Keratinocyte (primary cell): ENCODE results near the gene RP9. TPM values are rescaled to one million over a fixed set of nuclear protein-coding genes. Genes with fewer than 3 reads are reported as not detected.

ENCODE experiments used
- DNase-seq: peaks from one replicate; pipeline ENCODE4 v3.0.0-alpha.2; 2011; ENCODE audit warnings: low read depth, missing footprints, low spot score
- FAIRE-seq: peaks from 2 replicates; lab custom pipeline; 2011; peaks lifted over from hg19 to GRCh38; lab: Jason Lieb, UNC
- H2AFZ ChIP-seq: 2 replicates; pipeline ENCODE4 v1.6.0; 2012; ENCODE audit warnings: low read length, control low read depth, inconsistent platforms; ENCODE audit not compliant: control insufficient read depth
- H3K27ac ChIP-seq: 2 replicates; pipeline ENCODE4 v1.5.1; 2011; ENCODE audit warnings: low read length; ENCODE audit not compliant: control insufficient read depth, insufficient read depth
- H3K27me3 ChIP-seq: 3 replicates; pipeline ENCODE4 v1.6.0; 2011; ENCODE audit warnings: low read length; ENCODE audit not compliant: control insufficient read depth, insufficient read depth; ENCODE audit errors: extremely low read depth
- H3K36me3 ChIP-seq, 2 experiments: 2 replicates in 1 of 2; 3 replicates in 1 of 2; pipeline ENCODE4 v1.5.1; 2011; ENCODE audit warnings: low read length in 2 of 2, mild to moderate bottlenecking in 1 of 2; ENCODE audit not compliant: control insufficient read depth in 2 of 2, insufficient read depth in 2 of 2; ENCODE audit errors: extremely low read depth in 1 of 2
- H3K4me1 ChIP-seq: 3 replicates; pipeline ENCODE4 v1.5.1; 2011; ENCODE audit warnings: low read length; ENCODE audit not compliant: control insufficient read depth, insufficient read depth; ENCODE audit errors: extremely low read depth
- H3K4me2 ChIP-seq: 3 replicates; pipeline ENCODE4 v1.6.0; 2011; ENCODE audit warnings: low read depth, low read length; ENCODE audit not compliant: control insufficient read depth, insufficient read depth; ENCODE audit errors: extremely low read depth
- H3K4me3 ChIP-seq, 3 experiments: fragments of 200-600 bp in 1 of 3; sonication (generic) in 1 of 3; 2 replicates in 2 of 3; 3 replicates in 1 of 3; pipeline ENCODE4 v1.5.1; 2011 to 2016; ENCODE audit warnings: low read length in 3 of 3, mild to moderate bottlenecking in 3 of 3, control low read depth in 2 of 3, inconsistent platforms in 1 of 3, low read depth in 1 of 3, mixed read lengths in 1 of 3, mixed run types in 1 of 3, moderate library complexity in 1 of 3; ENCODE audit not compliant: control insufficient read depth in 2 of 3, insufficient read depth in 2 of 3; ENCODE audit errors: extremely low read depth in 1 of 3
- H3K79me2 ChIP-seq: 2 replicates; pipeline ENCODE4 v1.6.0; 2012; ENCODE audit warnings: low read length; ENCODE audit not compliant: control insufficient read depth, insufficient read depth
- H3K9ac ChIP-seq: 3 replicates; pipeline ENCODE4 v1.6.0; 2011; ENCODE audit warnings: low read length; ENCODE audit not compliant: control insufficient read depth, insufficient read depth; ENCODE audit errors: extremely low read depth
- H3K9me1 ChIP-seq: 3 replicates; pipeline ENCODE4 v1.6.0; 2011; ENCODE audit warnings: low read length; ENCODE audit not compliant: control insufficient read depth, insufficient read depth; ENCODE audit errors: extremely low read depth
- H3K9me3 ChIP-seq: 2 replicates; pipeline ENCODE4 v1.5.1; 2012; ENCODE audit warnings: low read depth, low read length; ENCODE audit not compliant: control insufficient read depth
- H4K20me1 ChIP-seq: 3 replicates; pipeline ENCODE4 v1.6.0; 2011; ENCODE audit warnings: low read length; ENCODE audit not compliant: control insufficient read depth, insufficient read depth; ENCODE audit errors: extremely low read depth
- EZH2 ChIP-seq: IDR thresholded peaks from one replicate; pipeline ENCODE4 v1.6.1; 2012; ENCODE audit warnings: inconsistent platforms, mild to moderate bottlenecking, low read length, moderate library complexity
- dilution Hi-C: fragments of 300-500 bp; cut with MboI; formaldehyde crosslinking; loops from one replicate; pipeline ENCODE4 v1.7.0; 2020; ENCODE audit warnings: low sequenced_read_pairs; ENCODE audit not compliant: extremely low pct_ligation_motif_present
- polyA minus RNA-seq, 3 experiments: library from RNA; depleted of rRNA, polyadenylated mRNA; stranded (reverse); fragments of >200 nt; gene quantifications; 1 replicate in 1 of 3; 2 replicates in 1 of 3; 3 replicates in 1 of 3; pipeline ENCODE4 v1.2.3, GENCODE V29; 2011
- polyA plus RNA-seq, 5 experiments: library from polyadenylated mRNA; depleted of rRNA in 3 of 5; stranded (reverse) in 3 of 5; stranded (forward) in 1 of 5; unstranded in 1 of 5; fragments of >200 nt; gene quantifications; 1 replicate in 1 of 5; 2 replicates in 3 of 5; 3 replicates in 1 of 5; pipeline versions ENCODE4 v1.2.1 to v1.2.3, GENCODE V29; 2011 to 2012; ENCODE audit warnings: missing spikeins in 2 of 5, low read depth in 1 of 5, low replicate concordance in 1 of 5
- TF ChIP-seq, protein P1 (sequence below), 3 experiments: IDR thresholded peaks in 1 of 3; conservative IDR thresholded peaks in 1 of 3; optimal IDR thresholded peaks in 1 of 3; 2 replicates in 2 of 3; 3 replicates in 1 of 3; pipeline versions ENCODE3 to v1.5.1; 2011; ENCODE audit warnings: low read length in 3 of 3, mild to moderate bottlenecking in 3 of 3, moderate library complexity in 2 of 3, control low read depth in 1 of 3, inconsistent platforms in 1 of 3; ENCODE audit not compliant: insufficient read depth in 2 of 3; ENCODE audit errors: extremely low read depth in 1 of 3

Gene RP9, protein sequence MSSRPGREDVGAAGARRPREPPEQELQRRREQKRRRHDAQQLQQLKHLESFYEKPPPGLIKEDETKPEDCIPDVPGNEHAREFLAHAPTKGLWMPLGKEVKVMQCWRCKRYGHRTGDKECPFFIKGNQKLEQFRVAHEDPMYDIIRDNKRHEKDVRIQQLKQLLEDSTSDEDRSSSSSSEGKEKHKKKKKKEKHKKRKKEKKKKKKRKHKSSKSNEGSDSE
- polyA plus RNA-seq (11.1 to 20.6 TPM (median 17.4 TPM) in 3 replicates), polyA minus RNA-seq (2.9 to 4.6 TPM (median 4.3 TPM) in 3 replicates)
- 18.6 TPM for polyA plus RNA-seq (2011; ENCODE audit: low read depth)
- polyA plus RNA-seq (2011; cell fraction: cytosol; rRNA removed) = 10.6 and 14.8 TPM in 2 replicates
- 8.6 and 13.1 TPM in 2 replicates for polyA plus RNA-seq (2011; cell fraction: nucleus; rRNA removed)
- 9.9 and 20.8 TPM in 2 replicates for polyA plus RNA-seq (2012; ENCODE audit: low replicate concordance)
- 10.2 TPM for polyA minus RNA-seq (2011; cell fraction: cytosol; rRNA and poly(A)+ RNA removed)
- polyA minus RNA-seq (2011; cell fraction: nucleus; rRNA and poly(A)+ RNA removed) = 2.4 and 2.9 TPM in 2 replicates

DNA sequence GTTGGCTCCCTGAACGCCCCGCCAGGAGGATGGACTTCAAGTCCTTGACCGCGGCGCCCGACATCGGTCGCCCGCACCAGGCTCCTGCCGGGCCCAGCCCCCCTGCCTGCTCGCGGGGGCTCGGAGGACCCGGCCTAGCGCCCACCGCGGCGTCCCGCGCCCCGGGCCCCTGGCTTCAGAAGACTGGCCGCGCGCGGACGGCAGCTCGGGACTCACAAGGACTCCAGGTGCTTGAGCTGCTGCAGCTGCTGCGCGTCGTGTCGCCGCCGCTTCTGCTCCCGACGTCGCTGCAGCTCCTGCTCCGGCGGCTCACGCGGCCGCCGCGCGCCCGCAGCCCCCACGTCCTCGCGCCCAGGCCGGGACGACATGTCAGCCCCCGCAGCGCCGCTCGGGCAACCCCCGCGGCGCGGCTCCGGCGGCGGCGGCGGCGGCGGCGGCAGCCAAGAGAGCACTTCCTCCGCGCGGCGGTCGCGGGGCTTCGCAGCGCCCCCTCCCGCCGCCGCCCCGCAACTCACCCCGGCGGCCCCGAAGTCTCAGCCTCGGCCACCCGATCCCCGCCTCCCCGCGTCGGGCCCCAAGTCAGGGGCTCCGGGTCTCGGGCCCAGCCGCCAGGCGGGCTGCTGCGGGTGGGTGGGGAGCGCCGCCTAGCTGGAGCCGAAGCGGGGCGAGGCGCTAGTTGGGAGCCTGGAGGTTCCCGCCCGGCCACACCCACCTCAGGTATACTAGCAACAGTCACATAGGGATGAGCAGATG lies at the start of gene RP9:
Gene RP9 (minus strand): TSS at position 400 of the 753 bp plus-strand sequence. CDS start 32 bp downstream, at position 368.
- Histone ChIP-seq H3K36me3 (no peaks in the 10 kb centered on the region), H3K9me1 (no peaks in the 10 kb centered on the region), H3K4me2 (peak within 1 kb of the TSS; percentile 97), H3K4me1 (peaks cover 12% of the 10 kb centered on the region), H3K9me3 (no peaks in the 10 kb centered on the region), H3K27me3 (no peaks in the 10 kb centered on the region), H2AFZ (peak within 1 kb of the TSS; percentile 76), H3K79me2 (peaks cover 48% of the 10 kb centered on the region), H4K20me1 (no peaks in the 10 kb centered on the region), H3K27ac (peak within 1 kb of the TSS; percentile 71), H3K9ac (peak within 1 kb of the TSS; percentile 84), H3K4me3 (peak within 1 kb of the TSS; percentile 63 to 92 (median 88))
- FAIRE-seq (no peak), DNase-seq (no peak)
- TF ChIP-seq, protein P1, sequence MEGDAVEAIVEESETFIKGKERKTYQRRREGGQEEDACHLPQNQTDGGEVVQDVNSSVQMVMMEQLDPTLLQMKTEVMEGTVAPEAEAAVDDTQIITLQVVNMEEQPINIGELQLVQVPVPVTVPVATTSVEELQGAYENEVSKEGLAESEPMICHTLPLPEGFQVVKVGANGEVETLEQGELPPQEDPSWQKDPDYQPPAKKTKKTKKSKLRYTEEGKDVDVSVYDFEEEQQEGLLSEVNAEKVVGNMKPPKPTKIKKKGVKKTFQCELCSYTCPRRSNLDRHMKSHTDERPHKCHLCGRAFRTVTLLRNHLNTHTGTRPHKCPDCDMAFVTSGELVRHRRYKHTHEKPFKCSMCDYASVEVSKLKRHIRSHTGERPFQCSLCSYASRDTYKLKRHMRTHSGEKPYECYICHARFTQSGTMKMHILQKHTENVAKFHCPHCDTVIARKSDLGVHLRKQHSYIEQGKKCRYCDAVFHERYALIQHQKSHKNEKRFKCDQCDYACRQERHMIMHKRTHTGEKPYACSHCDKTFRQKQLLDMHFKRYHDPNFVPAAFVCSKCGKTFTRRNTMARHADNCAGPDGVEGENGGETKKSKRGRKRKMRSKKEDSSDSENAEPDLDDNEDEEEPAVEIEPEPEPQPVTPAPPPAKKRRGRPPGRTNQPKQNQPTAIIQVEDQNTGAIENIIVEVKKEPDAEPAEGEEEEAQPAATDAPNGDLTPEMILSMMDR (optimal IDR thresholded peaks at IDR 0.05 in 1 of 3, IDR thresholded peaks at IDR 0.05 in 1 of 3, conservative IDR thresholded peaks at IDR 0.05 in 1 of 3; ENCODE audit: extremely low read depth in 1 of 3, insufficient read depth in 2 of 3, low read length in 3 of 3) = peak in 2 of 3 experiments; percentile 26 to 58
- no peak for TF ChIP-seq EZH2
- dilution Hi-C loops = no loop called here

DNA sequence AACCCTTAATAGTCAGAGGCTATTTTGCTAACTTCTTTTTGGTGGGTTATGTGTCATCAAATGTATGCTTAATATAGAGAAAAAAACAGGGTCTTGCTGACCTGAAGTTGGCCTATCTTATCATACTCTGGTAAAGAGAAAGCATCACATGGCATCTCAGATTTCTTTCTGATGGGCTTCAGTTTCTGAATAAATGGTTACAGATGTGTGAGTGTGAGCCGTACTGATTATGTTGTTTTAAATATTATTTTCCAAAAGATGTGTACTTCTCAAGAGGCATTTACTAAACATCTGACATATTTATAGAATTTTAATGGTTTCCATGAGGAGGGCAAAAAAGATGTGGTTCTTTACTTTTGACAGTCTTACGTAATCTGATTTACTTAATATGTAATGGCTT lies 48.6 kb upstream of the RP9 start:
- H3K9ac ChIP-seq = no peak overlapping the region

More for the DNA sequence above, 48.6 kb upstream of the RP9 start:
- no peak for FAIRE-seq
- Histone ChIP-seq H3K9me1 (no peaks in the 10 kb centered on the region), H3K27me3 (no peaks in the 10 kb centered on the region), H3K4me3 (no peak overlapping the region), H3K36me3 (no peaks in the 10 kb centered on the region), H2AFZ (no peak overlapping the region), H3K79me2 (no peaks in the 10 kb centered on the region), H3K9me3 (no peaks in the 10 kb centered on the region), H3K4me1 (no peaks in the 10 kb centered on the region), H3K4me2 (no peak overlapping the region), H3K27ac (no peak overlapping the region), H4K20me1 (no peaks in the 10 kb centered on the region)
- TF ChIP-seq, protein P1 (optimal IDR thresholded peaks at IDR 0.05 in 1 of 3, IDR thresholded peaks at IDR 0.05 in 1 of 3, conservative IDR thresholded peaks at IDR 0.05 in 1 of 3; ENCODE audit: extremely low read depth in 1 of 3, insufficient read depth in 2 of 3, low read length in 3 of 3) = no peak
- TF ChIP-seq EZH2 = no peak
- DNase-seq = no peak
- dilution Hi-C loops = no loop called here
